GM21447 (cell line): Measurements from ENCODE around the gene CRADD.

Source experiments
- ATAC-seq: cut with Tn5 transposase; IDR thresholded peaks from one replicate; pipeline ENCODE4 v1.9.1; 2021; ENCODE audit not compliant: unreplicated experiment

The CRADD gene

DNA sequence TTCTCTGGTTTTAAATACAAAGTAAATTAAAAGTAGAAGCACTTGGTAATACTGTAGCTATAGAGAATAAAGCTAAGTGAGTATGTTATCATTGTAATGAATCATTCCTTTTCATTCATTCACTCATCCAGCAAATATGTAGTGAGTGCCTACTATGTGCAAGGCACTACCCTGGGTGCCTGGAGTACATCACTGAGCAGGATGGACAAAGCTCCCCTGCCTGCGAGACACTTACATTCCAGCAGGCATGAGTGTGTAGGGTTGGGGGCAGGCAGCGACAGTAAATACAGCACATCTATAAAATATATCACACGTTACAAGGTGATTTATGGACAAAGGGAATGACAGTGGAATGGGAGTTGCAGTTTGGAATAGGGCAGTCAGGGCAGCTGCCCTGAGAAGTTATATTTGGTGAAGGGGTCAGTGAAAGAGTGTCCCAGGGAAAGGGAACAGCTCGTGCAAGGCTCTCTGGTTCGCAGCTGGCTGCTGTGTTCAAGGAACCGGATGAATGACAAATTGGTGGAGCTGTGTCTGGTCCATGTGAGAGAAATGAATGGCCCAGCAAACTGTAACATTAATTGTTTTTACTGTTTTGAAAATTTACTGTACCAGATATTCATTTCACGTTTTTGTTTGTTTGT is 159.6 kb downstream of the CRADD start:
- ATAC-seq: no peak

DNA sequence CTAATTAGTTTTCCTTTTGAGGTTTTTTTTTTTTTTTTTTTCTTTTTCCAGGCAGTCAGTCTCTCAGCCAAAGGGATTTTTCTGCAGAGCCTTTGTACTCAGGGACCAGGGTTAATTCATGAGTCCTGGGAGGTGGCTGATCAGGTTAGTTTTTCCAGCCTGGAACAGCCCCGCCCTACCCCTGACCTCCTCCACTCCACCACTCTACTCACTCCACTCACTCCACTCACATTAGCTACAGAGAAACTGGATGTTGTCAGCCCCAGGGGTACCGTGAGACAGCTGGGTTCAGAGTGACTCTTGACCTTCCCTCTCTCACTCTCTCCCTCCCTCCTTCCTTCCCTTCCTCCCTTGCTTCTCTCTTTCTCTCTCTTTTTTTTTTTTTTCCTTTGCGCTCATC is 161.0 kb downstream of the CRADD start:
- no peak for ATAC-seq

DNA sequence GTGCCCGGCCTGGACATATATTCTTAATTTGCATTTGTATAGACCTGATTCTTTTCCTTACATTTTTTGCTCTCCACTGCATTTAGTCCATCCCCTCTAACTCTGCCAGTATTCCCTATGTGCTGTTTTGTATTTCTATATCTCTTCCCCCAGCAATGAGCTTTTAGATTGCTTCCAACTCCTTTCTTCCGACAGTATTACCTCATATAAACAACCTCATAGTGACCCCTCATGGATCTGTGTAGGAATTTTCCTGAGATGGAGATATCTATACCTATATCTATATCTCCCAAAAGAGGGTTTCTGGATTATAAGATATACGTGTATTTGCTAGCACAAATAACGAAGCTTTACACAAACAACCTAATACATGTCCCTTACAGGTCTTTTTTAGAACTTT is 161.9 kb downstream of the CRADD start:
- ATAC-seq: no peak

DNA sequence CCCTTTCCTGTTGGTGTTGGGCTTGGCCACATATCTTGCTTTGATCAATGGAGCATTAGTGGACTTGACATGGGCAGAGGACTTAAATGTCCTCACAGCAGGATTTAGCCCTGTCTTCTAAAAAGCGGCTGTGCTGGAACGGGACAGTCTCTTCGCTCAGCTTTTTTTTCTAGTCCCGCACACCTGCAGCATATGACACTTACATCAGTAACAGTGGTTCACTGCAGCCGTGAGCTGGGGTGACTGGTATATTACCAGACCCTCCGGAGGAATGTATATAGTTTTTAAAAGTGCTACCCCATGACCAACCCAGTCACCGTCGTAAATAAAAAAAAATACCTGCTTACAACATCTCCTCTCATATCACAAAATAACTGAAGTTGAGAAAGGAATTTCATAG is 164.5 kb downstream of the CRADD start:
- no peak for ATAC-seq

DNA sequence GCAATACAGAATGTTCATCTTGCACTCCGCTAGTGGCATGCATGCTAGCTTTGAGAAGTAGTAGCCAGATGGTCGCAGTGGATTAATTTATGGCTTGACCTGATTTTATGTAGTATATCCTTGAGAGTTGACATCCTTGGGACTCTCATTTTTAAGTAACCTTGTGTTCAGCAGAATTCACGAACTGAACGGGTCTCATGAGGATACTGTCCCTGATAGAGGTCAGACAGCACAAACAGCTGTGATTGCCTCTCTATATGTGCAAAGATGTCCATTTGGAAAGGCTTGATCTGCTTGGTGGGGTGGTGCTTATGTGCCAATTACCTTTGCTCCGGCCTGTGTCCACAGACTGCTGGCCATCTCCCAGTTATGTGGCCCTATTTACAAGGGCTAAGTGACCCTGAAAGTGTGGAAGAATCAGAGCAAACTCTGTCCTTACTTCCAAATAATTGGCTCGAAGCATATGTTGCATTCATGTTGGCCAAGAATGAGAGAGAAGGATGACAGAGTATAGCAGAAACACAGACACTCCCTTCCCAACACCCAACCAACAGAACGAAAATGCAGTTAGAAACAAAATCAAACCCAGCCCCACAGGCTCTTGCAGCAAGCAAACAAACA is 167.1 kb downstream of the CRADD start:
- ATAC-seq: no peak

DNA sequence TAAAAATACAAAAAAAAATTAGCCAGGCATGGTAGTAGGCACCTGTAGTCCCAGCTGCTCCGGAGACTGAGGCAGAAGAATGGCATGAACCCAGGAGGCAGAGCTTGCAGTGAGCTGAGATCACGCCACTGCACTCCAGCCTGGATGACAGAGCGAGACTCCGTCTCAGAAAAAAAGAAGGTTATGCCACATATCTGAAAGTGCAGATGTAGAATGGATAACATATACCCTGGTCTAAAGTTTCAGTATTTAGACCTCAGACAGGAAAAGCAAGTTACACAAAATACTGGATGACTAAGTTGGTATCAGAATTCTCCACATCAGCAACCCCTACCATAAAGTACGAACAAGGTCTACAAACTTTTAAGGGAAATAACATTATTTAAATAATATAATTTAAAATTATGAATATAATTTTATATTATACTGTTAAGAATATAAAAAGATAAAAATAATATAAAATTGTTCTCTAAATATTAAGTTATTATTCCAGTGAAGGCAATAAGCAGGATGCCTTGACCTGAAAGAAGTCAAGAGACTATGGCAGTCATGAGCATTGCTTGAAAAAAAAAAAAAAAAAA is 169.9 kb downstream of the CRADD start:
- ATAC-seq: no peak

DNA sequence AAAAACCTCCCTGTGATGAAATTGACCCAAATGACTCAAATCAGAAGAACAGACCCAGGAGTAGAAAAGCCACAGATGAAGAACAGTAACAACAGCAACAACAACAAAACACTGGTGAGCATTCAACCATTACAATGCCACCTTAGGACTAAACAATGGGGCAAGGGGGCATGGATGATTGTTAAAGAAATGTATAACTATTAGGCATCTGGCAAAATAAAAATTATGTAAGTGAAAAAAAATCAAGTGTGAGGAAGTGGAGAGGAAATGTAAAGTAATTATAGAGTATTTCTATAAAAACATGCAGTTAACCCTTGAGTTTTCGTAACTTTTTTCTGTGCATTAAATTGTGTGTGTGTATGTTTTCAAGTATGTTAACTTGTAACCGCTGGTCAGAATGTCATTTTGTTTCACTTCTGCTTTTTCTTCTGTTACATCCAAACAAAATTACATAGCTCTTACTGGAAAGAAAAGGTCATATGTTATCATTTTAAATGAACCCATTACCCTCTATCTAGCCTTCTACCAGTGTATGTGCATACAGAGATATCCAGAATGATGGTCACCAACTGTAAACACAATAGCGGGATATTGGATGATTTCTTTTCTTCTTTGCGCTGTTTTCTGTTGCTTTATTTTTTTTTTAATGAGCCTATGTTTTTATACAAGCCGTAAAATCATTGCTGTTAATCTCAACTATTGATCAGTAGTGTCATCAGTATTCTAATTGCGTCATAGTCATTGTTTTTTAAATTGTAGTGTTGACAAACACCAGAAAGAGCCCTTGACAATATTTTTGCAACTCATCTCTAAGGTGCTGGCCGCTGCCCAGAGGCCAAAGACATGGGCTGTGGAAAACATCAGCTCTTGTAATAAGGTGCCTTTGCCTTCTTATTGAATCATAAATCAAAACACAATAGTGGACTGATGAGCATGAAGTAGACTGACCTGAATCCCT is 170.6 kb downstream of the CRADD start:
- ATAC-seq: peak; percentile 86

DNA sequence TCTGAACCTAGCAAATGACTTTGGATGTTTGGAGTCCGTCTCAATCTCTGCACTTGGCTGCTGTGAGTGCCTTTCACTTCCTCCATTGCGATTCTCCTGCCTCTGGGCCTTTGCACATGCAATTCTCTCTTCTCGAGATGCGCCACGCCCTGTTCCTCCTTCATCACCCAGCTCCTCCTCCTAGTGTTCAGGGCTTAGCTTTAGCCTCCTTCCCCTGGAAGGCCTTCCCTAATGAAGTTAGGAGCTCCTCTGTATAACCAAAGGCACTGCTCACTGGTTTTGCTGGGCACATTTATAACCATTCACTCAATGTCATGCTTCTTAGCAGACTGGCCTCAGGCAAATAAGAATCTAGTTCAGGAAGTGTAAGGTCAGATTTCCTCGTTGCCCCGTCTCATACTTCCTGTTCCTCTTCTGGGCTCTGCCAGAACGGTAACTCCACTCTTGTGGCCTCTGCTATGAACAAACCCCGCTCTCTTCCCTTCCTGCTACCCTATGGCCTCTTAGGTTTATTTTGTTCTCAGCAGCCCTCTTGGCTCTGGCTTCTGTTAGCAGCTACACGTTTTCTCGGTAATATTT is 171.4 kb downstream of the CRADD start:
- peak; percentile 33 for ATAC-seq

DNA sequence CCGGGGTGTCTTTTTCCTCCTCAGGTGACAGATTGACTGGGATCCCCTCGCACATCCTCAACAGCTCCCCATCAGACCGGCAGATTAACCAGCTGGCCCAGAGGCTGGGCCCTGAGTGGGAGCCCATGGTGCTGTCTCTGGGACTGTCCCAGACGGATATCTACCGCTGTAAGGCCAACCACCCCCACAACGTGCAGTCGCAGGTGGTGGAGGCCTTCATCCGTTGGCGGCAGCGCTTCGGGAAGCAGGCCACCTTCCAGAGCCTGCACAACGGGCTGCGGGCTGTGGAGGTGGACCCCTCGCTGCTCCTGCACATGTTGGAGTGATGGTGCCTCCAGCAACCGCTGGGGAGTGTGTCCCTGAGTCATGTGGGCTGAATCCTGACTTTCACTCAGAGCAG is 172.8 kb downstream of the CRADD start:
- ATAC-seq: no peak

DNA sequence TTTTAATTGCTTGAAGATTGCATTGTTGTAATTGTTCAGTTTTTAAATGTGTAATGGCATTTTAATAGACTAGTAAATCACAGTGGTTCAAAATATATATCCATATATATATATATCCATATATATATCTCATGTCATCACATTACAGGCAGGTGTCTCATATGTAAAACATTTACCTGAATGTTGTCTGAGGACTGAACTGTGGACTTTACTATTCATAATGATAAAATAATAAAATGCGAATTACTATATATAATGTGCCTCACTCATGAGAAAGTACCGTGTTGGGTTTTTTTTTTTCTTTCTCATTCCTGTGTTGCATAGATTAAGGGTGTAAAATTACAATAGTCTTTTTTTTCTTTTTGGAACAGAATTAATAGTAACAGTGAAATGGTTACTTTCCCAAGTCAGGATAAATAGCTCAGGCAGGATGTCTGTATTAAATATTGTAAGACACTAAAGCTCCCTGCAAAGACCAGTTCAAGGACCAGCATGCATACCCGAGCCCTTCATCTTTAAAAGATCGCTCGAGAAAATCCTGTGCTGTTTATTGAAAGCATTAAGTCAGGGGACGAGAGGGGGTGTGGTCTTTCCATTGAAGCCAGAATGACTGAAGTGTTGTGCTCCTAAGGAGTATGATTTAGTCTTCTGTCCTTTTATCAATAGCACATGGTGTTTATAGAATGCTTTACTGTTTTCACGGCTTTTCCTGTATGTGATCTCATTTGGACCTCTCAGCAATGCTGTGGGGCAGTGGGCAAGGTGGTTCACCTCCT is 173.5 kb downstream of the CRADD start:
- no peak for ATAC-seq

DNA sequence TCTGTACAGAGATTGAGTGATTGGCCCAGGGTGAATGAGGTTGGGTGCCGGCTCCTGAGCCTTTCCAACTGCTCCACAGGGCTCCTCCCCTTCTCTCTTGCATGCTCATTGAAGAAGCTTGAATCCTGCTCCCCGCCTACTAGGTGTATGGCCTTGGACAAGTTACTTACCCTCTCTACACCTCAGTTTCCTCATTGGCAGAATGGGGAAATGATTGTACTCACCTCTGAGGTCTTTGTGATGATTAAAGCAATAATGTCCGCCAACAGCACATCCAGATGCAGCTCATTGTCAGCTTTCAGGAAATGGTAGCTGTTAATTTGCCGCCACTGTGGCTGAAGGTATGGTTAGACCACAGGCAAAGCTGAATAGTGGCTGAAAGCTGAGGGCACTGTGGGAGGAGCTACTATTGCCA is 174.1 kb downstream of the CRADD start:
- ATAC-seq: no peak

DNA sequence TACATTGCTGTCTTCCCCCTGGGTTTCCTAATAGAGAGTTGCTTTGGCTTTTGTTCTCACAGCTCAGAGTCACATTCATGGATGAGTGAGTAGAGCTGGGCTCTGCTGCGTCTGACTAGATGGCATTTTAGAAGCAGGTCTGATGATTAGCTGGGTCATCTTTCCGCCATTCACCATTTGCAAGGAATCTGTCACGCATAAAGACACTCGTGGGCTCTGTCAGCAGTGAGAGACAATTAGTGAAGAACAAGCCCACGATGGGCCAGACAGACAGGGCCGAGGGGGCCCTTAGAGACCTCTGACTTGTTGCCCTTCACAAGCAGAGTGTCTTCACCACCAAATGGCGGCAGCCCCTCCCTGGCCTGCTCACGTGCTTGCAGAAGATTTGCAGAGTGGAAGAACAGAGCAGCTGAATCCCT is 175.0 kb downstream of the CRADD start:
- ATAC-seq: no peak

DNA sequence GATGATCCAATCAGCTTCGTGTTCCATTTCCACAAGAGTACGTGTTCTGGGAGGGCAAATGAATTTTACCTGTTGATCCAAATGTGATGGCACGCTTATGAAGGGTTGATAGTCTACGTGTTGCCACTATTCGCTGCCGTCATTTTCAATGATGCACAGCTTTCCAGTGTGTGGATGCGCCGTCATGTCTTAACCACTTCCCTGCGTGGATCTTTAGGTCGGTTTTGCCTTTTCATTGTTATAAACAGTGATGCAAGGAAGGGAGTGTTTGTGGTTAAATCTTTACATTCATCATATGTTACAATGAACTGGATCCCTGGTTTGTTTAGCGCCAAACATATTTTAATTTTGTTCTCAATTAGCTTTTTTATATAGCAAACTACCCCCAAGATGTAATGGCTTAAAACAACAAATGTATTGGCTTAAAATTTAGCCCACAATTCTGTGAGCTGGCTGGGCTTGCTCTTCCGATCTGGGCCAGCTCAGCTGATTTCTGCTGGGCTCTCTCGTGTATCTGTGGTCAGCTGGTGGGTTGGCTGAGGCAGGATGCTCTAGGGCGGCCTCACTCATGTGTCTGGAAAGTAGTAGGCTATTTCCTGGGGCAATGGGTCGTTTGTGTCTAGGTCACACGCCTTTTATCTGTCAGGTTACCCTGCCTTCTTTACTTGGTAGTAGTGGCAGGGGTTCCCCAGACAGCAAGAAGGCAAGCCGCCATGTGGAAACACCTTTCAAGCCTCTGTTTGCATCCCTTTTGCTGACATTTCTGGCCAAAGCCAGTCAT is 176.7 kb downstream of the CRADD start:
- no peak for ATAC-seq

DNA sequence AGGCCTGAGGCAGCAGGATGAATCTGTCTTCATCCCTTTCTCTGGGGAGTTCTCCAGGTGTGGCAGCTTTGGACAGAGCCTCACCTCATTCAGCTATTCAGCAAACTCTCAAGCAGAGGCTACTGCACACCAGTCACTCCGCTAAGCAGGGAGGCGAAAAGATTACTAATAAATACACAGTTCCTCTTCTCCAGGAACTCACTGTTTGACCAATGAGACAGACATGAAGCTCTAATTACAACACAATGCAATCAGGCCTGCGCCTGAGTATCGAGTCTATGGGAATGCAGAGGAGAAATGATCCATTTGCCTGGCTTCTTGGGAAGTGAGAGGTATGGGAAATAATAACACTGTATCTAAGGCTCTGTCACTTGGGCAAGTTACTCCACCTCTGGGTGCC is 178.1 kb downstream of the CRADD start:
- ATAC-seq: no peak

DNA sequence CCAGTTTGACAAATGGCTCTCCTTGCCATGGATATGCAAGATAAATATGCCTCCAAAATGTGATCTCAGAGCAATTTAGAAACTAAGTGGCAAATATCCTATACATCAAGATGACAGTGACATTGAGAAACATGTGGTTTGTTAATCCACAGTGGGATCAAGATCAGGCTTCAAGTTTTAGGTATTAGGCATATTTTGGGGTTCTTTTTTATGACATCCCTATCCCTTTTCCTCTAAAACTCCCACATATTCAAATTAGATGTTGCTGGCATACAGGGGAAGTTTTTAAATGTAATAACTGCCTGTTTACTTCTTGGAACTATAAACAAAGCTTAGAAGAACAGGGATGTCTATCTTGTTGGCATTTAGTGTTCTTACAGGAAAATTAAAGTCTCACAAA is 179.4 kb downstream of the CRADD start:
- ATAC-seq: no peak

DNA sequence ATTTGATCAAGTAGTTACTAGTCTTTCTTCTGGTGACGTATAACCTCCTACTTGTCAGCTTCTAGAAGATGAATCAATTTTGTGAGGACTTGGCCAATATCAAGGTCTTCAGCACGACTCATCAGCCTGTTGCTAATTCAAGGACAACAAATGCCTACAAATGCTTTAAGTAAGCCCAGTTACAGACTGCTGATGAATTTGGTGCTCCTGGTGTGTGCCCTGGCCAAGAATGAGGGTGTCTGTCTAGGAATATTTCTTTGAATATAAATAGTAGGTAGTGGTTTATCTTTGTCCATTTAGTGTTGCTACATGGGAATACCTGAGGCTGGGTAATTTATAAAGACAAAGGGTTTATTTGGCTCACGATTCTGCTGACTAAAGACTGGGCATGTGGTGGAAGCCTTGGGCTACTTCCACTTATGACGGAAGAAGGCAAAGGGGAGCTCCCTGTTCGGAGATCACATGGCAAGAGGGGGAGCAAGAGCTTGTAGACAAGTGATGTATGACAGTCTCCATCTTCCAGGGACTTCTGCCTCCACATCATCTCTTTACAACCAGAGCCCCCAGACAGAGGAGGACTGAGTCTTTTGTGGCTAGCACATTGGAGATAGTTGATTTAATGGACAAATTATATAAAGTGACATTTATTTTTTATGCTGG is 180.2 kb downstream of the CRADD start:
- ATAC-seq: no peak

DNA sequence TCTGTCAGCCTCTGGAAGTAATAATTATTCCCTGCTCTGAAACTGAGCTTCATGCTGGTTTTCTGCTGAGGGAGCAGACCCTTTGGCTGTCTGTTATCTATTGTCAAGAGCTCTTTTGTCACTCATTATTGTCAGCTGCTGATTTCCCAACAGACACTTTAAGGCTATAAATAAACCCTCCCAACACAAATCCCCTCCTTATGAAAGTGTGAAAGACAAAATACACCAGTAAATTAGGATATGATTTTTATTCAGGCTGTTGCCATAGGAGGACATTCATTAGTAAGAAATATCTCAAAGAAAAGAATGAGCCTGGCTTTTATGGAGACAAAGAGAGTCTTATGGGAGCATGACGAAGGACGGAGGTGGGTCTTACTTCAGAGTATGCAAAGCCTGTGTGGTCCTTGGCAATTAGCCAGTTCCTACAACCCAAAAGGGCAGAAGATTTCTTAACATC is 180.8 kb downstream of the CRADD start:
- ATAC-seq: no peak

DNA sequence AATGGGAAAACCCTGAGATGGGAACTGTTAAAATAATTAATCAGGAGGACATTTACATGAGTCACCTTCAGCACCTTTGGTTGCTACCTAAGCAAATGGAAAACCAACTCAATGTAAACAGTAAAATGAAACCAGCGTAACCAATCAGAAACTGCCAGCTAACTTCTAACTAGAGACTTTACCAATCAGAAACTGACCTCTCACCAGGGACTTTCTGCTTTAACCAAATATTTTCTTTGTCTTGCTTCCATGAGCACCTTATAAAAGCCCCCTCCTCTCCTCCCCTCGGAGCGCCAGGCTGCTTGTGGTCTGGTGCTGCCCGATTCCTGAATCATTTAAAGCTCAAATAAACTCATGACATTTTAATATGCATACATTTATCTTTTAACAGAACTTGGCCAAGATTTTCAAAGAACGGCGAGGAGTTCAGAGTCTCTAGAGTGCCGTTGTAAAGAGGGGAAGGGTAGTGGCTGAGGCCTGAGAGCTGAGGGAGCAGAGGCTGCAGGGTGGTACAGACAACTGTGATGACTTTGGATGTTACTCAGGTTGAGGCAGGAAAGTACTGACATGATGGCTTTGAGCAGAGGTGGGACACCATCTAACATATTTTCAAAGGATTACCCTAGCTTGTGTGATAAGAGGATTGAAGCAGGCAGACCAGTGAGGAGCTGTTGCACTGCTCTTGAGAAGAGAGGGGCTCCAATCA is 183.6 kb downstream of the CRADD start:
- no peak for ATAC-seq
